Ishikawa (cell line): ENCODE results near the gene FIGLA.

Experiments
- CEBPB ChIP-seq: IDR thresholded peaks from 2 replicates; pipeline ENCODE4 v1.6.1; 2012
- CREB1 ChIP-seq: IDR thresholded peaks from 2 replicates; pipeline ENCODE4 v1.6.1; 2012; ENCODE audit warnings: low read depth
- EGR1 ChIP-seq: IDR thresholded peaks from 2 replicates; pipeline ENCODE4 v1.6.1; 2012
- EP300 ChIP-seq: IDR thresholded peaks from 2 replicates; pipeline ENCODE4 v1.6.1; 2012; ENCODE audit warnings: borderline replicate concordance
- FOXM1 ChIP-seq: IDR thresholded peaks from 2 replicates; pipeline ENCODE4 v1.6.1; 2012; ENCODE audit warnings: low read depth, borderline replicate concordance
- MAX ChIP-seq: IDR thresholded peaks from 2 replicates; pipeline ENCODE4 v1.6.1; 2012
- NFIC ChIP-seq: IDR thresholded peaks from 2 replicates; pipeline ENCODE4 v1.6.1; 2012
- RAD21 ChIP-seq: IDR thresholded peaks from 2 replicates; pipeline ENCODE4 v1.6.1; 2012; ENCODE audit warnings: low read depth
- REST ChIP-seq: IDR thresholded peaks from 2 replicates; pipeline ENCODE4 v1.6.1; 2012; ENCODE audit warnings: low read depth, mild to moderate bottlenecking
- TAF1 ChIP-seq: IDR thresholded peaks from 2 replicates; pipeline ENCODE4 v1.6.1; 2012; ENCODE audit warnings: low read depth, mild to moderate bottlenecking
- TCF12 ChIP-seq: IDR thresholded peaks from 2 replicates; pipeline ENCODE4 v1.6.1; 2012; ENCODE audit warnings: low read depth
- TEAD4 ChIP-seq: IDR thresholded peaks from 2 replicates; pipeline ENCODE4 v1.6.1; 2012
- YY1 ChIP-seq: IDR thresholded peaks from 2 replicates; pipeline ENCODE4 v1.6.1; 2012; ENCODE audit warnings: low read depth
- ZBTB7A ChIP-seq: IDR thresholded peaks from 2 replicates; pipeline ENCODE4 v1.6.1; 2012; ENCODE audit warnings: low read depth
- TF ChIP-seq, protein P1 (sequence below): IDR thresholded peaks from 2 replicates; pipeline ENCODE4 v1.6.1; 2012

The FIGLA gene

DNA sequence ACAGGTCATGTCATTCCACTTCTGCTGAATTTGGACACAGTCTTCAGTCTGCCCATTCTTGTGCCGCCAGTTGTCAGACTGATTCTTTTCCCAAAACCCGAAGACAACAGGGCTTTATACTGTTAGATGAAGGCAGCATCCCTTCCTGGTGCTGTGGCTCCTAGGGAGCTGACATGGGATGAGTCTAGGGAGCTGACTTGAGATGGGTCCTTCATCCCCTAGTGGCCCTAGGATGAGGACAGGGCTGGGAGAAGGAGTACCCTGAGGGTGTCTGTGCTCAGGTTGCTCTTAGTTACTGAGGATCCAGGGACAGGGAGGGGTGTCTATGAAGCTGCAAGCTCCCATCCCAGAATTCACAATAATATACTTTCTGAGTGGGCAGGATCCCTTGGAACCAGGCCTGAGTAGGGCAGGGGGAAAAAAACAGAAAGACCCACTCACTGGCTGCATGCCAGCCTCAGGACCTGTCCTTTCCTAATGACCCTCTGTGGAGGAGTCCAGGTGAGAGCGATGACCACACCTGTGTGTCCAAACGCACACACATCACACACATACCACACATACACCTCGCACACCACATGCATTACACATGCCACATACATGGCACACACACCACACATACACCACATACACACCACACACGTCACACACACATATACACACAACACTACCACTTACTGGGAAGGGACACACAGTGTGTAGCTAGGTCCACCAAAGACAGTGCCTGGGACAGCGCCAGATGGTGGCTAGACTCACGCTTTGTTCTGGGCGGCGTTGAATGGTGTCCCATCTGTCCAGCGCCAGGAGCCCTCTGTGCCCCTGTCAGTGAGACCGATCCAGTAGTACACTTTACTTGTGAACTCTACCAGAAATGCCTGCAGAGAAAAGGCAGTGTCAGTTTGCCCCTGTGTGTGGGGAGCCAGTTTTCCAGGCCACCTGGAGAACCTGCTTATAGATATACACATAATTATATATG lies 18.8 kb upstream of the FIGLA start:
- TF ChIP-seq EGR1 (no peak), NFIC (no peak)
- TF ChIP-seq, protein P1, sequence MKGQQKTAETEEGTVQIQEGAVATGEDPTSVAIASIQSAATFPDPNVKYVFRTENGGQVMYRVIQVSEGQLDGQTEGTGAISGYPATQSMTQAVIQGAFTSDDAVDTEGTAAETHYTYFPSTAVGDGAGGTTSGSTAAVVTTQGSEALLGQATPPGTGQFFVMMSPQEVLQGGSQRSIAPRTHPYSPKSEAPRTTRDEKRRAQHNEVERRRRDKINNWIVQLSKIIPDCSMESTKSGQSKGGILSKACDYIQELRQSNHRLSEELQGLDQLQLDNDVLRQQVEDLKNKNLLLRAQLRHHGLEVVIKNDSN = no peak

GRCh38 chr2:70807828-70808118 lies 17.3 kb upstream of the FIGLA start:
- no peak for TF ChIP-seq MAX
- no peak for TF ChIP-seq TCF12
- TF ChIP-seq, protein P1 = no peak
- no peak for TF ChIP-seq CREB1
- no peak for TF ChIP-seq YY1
- no peak for TF ChIP-seq FOXM1
- no peak for TF ChIP-seq REST
- no peak for TF ChIP-seq EGR1
- no peak for TF ChIP-seq NFIC
- TF ChIP-seq CEBPB = no peak
- TF ChIP-seq TEAD4 = no peak
- TF ChIP-seq EP300 = no peak

DNA sequence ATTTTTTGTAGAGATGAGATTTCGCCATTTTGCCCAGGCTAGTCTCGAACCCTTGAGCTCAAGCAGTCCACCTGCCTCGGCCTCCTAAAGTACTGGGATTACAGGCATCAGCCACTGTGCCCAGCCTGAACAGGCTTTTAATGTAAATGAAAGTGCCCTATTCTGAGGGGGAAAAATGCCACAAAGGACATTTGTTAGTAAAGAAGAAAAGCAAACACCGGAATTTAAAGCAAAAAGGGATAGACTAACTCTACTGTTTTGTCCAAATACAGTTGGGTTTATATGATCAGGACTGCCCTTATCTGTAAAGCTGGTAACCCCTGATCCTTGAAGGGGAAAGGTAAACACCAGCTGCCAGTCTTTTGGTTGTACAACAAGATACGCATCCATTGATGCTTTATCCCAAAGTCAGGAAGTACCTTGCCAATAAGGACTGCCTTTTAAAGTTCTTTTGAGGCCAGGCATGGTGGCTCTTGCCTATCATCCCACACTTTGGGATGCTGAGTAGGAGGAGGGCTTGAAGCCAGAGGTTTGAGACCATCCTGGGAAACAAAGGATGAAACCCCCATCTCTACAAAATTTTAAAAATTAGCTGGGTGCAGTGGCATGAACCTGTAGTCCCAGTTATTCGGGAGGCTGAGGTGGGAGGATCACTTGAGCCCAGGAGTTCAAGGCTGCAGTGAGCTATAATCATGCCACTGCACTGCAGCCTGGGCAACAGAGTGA lies 16.8 kb upstream of the FIGLA start:
- TF ChIP-seq EP300 (no peak), CREB1 (no peak), MAX (no peak), CEBPB (no peak)

- no peak for TF ChIP-seq CEBPB
- no peak for TF ChIP-seq EGR1
These were observed 16.2 kb upstream of the FIGLA start for GRCh38 chr2:70806620-70807019.

DNA sequence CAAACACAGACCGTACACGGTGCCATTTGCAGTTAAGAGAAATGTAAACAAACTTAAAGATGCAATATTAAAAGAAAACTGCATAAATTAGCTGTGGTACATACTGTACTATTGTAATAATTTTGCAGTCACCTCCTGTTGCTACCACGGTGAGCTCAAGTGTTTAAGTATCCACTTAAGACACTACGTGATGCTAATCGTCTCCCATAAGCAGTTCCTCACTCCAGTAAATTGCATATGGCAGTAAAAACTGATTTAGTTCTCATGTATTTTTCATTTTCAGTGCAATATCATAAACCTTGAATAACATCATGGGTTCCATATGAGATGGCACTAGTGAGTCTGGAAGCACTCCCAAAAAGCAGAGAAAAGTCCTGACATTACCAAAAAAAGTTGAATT lies 15.6 kb upstream of the FIGLA start:
- TF ChIP-seq ZBTB7A (no peak), TCF12 (no peak), CEBPB (no peak), TEAD4 (no peak), YY1 (no peak), MAX (no peak), NFIC (no peak), CREB1 (no peak), RAD21 (no peak), EP300 (no peak), TAF1 (no peak), FOXM1 (no peak), EGR1 (no peak), REST (no peak)
- TF ChIP-seq, protein P1 = no peak
